HCT116 (cell line): ENCODE results near the gene MYH14. TPM values are rescaled to one million over a fixed set of nuclear protein-coding genes. Genes with fewer than 3 reads are reported as not detected.

ENCODE experiments used
- ATAC-seq: fragments of 200-7000 bp; cut with Tn5 transposase; 2 replicates; pipeline ENCODE4 v1.9.1; 2020; ENCODE audit warnings: mild to moderate bottlenecking, moderate library complexity
- Bru-seq: library from RNA; stranded (reverse); fragments of 400-500 nt; gene quantifications from one replicate; lab custom pipeline; 2021; lab: Mats Ljungman, UMichigan
- BruChase-seq, 2 experiments: library from RNA; stranded (reverse); fragments of 400-500 nt; gene quantifications; one replicate each; lab custom pipeline; 2021; lab: Mats Ljungman, UMichigan
- BruUV-seq: library from RNA; stranded (reverse); fragments of 400-500 nt; replicated peaks from 2 replicates; lab custom pipeline; 2021; lab: Mats Ljungman, UMichigan
- CTCF ChIA-PET: fragments of 300-600 bp; sonication (Branson Sonifier 250); formaldehyde crosslinking; loops from one replicate; lab custom pipeline; 2021; ENCODE audit warnings: antibody characterized with exemption; lab: Charles Lee
- POLR2A ChIA-PET: fragments of 300-600, 350-600 bp; sonication (Branson Sonifier 250); formaldehyde crosslinking; loops from one replicate; lab custom pipeline; 2021; ENCODE audit warnings: antibody characterized with exemption; lab: Charles Lee
- RAD21 ChIA-PET, 2 experiments: fragments of 300-600 bp; sonication (Branson Sonifier 250); formaldehyde crosslinking; loops; one replicate each; lab custom pipeline; 2023; ENCODE audit warnings: low total read pairs in 2 of 2; ENCODE audit not compliant: uncharacterized antibody in 2 of 2, unreplicated experiment in 2 of 2, low non-redundant PET in 1 of 2; lab: Charles Lee
- DNase-seq: peaks from one replicate; pipeline ENCODE4 v3.0.0-alpha.2; 2010; ENCODE audit warnings: low read depth, low spot score
- H2AFZ ChIP-seq: fragments of 200-600 bp; shearing (Covaris generic), sonication (generic); 2 replicates; pipeline ENCODE4 v1.6.1; 2017; ENCODE audit warnings: low read depth, mixed run types, mixed read lengths, antibody characterized with exemption, low read length; ENCODE audit not compliant: poor library complexity, severe bottlenecking
- H3K27ac ChIP-seq: 2 replicates; pipeline ENCODE4 v1.5.1; 2012; ENCODE audit warnings: low read depth, low read length
- H3K27me3 ChIP-seq: fragments of 200-600 bp; sonication (generic); 2 replicates; pipeline ENCODE4 v1.6.1; 2016; ENCODE audit warnings: mixed run types, low read length, mixed read lengths; ENCODE audit not compliant: insufficient read depth
- H3K36me3 ChIP-seq, 2 experiments: fragments of 200-500 bp in 1 of 2; fragments of 200-600 bp in 1 of 2; sonication (Bioruptor generic) in 1 of 2; sonication (generic) in 1 of 2; 2 replicates each; pipeline versions ENCODE4 v1.5.1 to v1.6.1; 2014 to 2016; ENCODE audit warnings: low read length in 2 of 2, inconsistent platforms in 1 of 2, mixed read lengths in 1 of 2, mixed run types in 1 of 2; ENCODE audit not compliant: insufficient read depth in 2 of 2, control insufficient read depth in 1 of 2
- H3K4me1 ChIP-seq, 2 experiments: fragments of 200-600 bp in 1 of 2; sonication (generic) in 1 of 2; 2 replicates each; pipeline versions ENCODE4 v1.5.1 to v1.6.1; 2012 to 2017; ENCODE audit warnings: low read length in 2 of 2, inconsistent platforms in 1 of 2, mild to moderate bottlenecking in 1 of 2, mixed read lengths in 1 of 2, mixed run types in 1 of 2, moderate library complexity in 1 of 2; ENCODE audit not compliant: insufficient read depth in 2 of 2, control insufficient read depth in 1 of 2
- H3K4me2 ChIP-seq: fragments of 200-600 bp; sonication (generic); 2 replicates; pipeline ENCODE4 v1.6.1; 2017; ENCODE audit warnings: mixed run types, low read length, mixed read lengths
- H3K4me3 ChIP-seq, 2 experiments: fragments of 200-600 bp in 1 of 2; sonication (generic) in 1 of 2; replicated peaks in 1 of 2; 2 replicates each; pipeline ENCODE4 v1.5.1; 2011 to 2016; ENCODE audit warnings: low read length in 2 of 2, control low read depth in 1 of 2, low read depth in 1 of 2, mild to moderate bottlenecking in 1 of 2, mixed read lengths in 1 of 2, mixed run types in 1 of 2
- H3K79me2 ChIP-seq: fragments of 200-600 bp; sonication (generic); 2 replicates; pipeline ENCODE4 v1.6.1; 2017; ENCODE audit warnings: mild to moderate bottlenecking, mixed run types, low read length, moderate library complexity, mixed read lengths; ENCODE audit not compliant: insufficient read depth
- H3K9ac ChIP-seq: fragments of 200-600 bp; sonication (generic); 2 replicates; pipeline ENCODE4 v1.6.1; 2016; ENCODE audit warnings: low read length, mixed read lengths
- H3K9me2 ChIP-seq: fragments of 200-600 bp; sonication (generic), shearing (Covaris generic); 2 replicates; pipeline ENCODE4 v1.6.1; 2017; ENCODE audit warnings: mixed run types, mild to moderate bottlenecking, moderate library complexity; ENCODE audit not compliant: insufficient read depth
- H3K9me3 ChIP-seq, 2 experiments: fragments of 200-500 bp in 1 of 2; fragments of 200-600 bp in 1 of 2; sonication (Bioruptor generic) in 1 of 2; sonication (generic) in 1 of 2; 2 replicates each; pipeline ENCODE4 v1.6.1; 2014 to 2017; ENCODE audit warnings: low read length in 2 of 2, mixed read lengths in 2 of 2, inconsistent platforms in 1 of 2, low read depth in 1 of 2, mild to moderate bottlenecking in 1 of 2, mixed run types in 1 of 2, moderate library complexity in 1 of 2; ENCODE audit not compliant: control insufficient read depth in 1 of 2, insufficient read depth in 1 of 2
- H4K20me1 ChIP-seq: fragments of 200-600 bp; sonication (generic), shearing (Covaris generic); 2 replicates; pipeline ENCODE4 v1.6.1; 2017; ENCODE audit warnings: mixed run types, mild to moderate bottlenecking, moderate library complexity; ENCODE audit not compliant: insufficient read depth
- CBX3 ChIP-seq: IDR thresholded peaks from 2 replicates; pipeline ENCODE4 v1.6.1; 2012; ENCODE audit warnings: low read depth
- EGR1 ChIP-seq: IDR thresholded peaks from 2 replicates; pipeline ENCODE4 v1.6.1; 2012; ENCODE audit warnings: low read depth
- EZH2 ChIP-seq: fragments of 200-600 bp; sonication (generic); IDR thresholded peaks from 2 replicates; pipeline ENCODE4 v1.6.1; 2017; ENCODE audit warnings: antibody characterized with exemption, mixed run types
- JUND ChIP-seq: IDR thresholded peaks from 2 replicates; pipeline ENCODE4 v1.6.1; 2012
- POLR2A ChIP-seq: IDR thresholded peaks from 2 replicates; pipeline ENCODE4 v1.7.0; 2011; ENCODE audit warnings: borderline replicate concordance; ENCODE audit not compliant: insufficient read depth, insufficient read length; ENCODE audit errors: extremely low read depth
- POLR2AphosphoS5 ChIP-seq: IDR thresholded peaks from 2 replicates; pipeline ENCODE4 v1.6.1; 2011; ENCODE audit warnings: mild to moderate bottlenecking, low read depth, low read length, moderate library complexity
- RAD21 ChIP-seq: IDR thresholded peaks from 2 replicates; pipeline ENCODE4 v1.6.1; 2012; ENCODE audit warnings: low read depth, mild to moderate bottlenecking
- SP1 ChIP-seq: IDR thresholded peaks from 2 replicates; pipeline ENCODE4 v1.6.1; 2012; ENCODE audit warnings: low read depth
- SRF ChIP-seq: IDR thresholded peaks from 2 replicates; pipeline ENCODE4 v1.6.1; 2012; ENCODE audit warnings: low read depth
- TCF7L2 ChIP-seq: IDR thresholded peaks from 2 replicates; pipeline ENCODE4 v1.7.0; 2011; ENCODE audit warnings: borderline replicate concordance, inconsistent platforms; ENCODE audit not compliant: insufficient read depth, insufficient read length; ENCODE audit errors: extremely low read depth
- ZFX ChIP-seq: fragments of 450-650 bp; IDR thresholded peaks from 2 replicates; pipeline ENCODE4 v1.6.1; 2017
- ZNF274 ChIP-seq: fragments of 200-500 bp; sonication (Bioruptor generic); IDR thresholded peaks from 2 replicates; pipeline ENCODE4 v1.6.1; 2014; ENCODE audit warnings: mild to moderate bottlenecking, low read depth, low read length, inconsistent platforms
- intact Hi-C: fragments of 100-400 bp; cut with micrococcal nuclease; formaldehyde crosslinking; loops from 2 replicates; pipeline ENCODE4 v1.10.0; 2022
- long read RNA-seq: library from polyadenylated mRNA; unstranded; transcript quantifications from one replicate; pipeline ENCODE4 v2.0.0, GENCODE V29; 2021; ENCODE audit not compliant: unreplicated experiment
- polyA plus RNA-seq: library from polyadenylated mRNA; unstranded; fragments of >200 nt; gene quantifications from 2 replicates; pipeline ENCODE4 v1.2.1, GENCODE V29; 2012; ENCODE audit warnings: missing spikeins
- total RNA-seq: library from RNA; stranded (reverse); gene quantifications from one replicate; pipeline ENCODE4 v1.2.1, GENCODE V29; 2021; ENCODE audit not compliant: unreplicated experiment
- TF ChIP-seq, protein P1 (sequence below): IDR thresholded peaks from 2 replicates; pipeline ENCODE4 v1.6.1; 2012
- TF ChIP-seq, protein P2 (sequence below): IDR thresholded peaks from 2 replicates; pipeline ENCODE4 v1.6.1; 2012
- TF ChIP-seq, protein P3 (sequence below): IDR thresholded peaks from 2 replicates; pipeline ENCODE4 v1.6.1; 2012; ENCODE audit warnings: low read depth

The MYH14 gene
- total RNA-seq (60.1 TPM), Bru-seq, nascent RNA (percentile 51 among the genes with signal in this experiment), BruChase-seq, experiment 1, labeled RNA remaining after a 6-hour chase (percentile 60 among the genes with signal in this experiment), BruChase-seq, experiment 2, labeled RNA remaining after a 2-hour chase (percentile 51 among the genes with signal in this experiment)
- 56.7 and 59.5 TPM in 2 replicates for polyA plus RNA-seq
- long read RNA-seq, full-length matches to known transcripts, result 7 of 48 reads
- long read RNA-seq, partial matches to known transcripts, result 28 of 48 reads
- long read RNA-seq, other reads (novel, unspliced or antisense), result 13 of 48 reads

DNA sequence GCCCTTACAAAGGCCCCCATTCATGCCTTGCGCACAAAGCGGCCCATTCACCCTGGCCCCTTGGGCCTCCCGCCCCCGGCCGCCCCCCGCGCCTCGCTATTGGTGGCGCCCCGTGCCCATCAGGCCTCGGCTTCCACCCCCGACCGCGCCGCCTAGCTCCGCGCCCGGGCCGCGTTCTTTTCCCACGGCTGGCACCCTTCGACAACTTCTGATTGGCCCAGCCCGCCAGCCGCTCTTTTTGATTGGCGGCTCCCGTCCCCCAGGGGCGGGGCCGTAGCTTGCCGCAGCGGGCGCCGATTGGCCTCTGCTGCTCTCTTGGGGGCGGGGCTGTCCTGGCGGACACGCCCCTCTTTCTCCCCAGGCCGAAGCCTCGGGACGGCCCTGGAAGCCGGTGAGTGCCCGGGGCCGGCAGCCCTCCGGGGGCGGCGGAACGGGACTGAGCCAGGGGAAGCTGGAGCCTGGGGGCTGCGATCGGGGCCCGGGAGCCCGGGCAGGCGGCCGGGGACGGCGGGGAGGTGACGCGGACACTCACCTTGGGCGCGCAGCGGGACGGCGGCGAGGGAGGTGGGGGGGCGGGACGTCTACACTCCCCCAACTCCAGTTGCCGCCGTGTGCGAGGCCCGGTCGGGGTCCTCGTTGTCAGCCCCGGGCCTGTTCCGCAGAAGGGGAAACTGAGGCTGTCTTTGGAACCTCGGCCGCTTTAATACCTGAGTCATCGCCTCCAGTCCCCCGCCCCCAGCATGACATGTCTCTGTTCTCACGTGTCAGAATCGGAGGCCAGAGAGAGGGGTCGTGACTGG, at the start of gene MYH14:
MYH14 (plus strand) TSS at position 342 of the 800 bp plus-strand sequence. CDS start 6,744 bp downstream, outside the sequence.
- TF ChIP-seq SP1 (peak; percentile 97), EGR1 (peak; percentile 64; the same call in 1 of the 2 replicates), SRF (no peak), ZFX (peak; percentile 53), POLR2AphosphoS5 (peak; percentile 61; the same call in 1 of the 2 replicates)
- TF ChIP-seq, protein P1, sequence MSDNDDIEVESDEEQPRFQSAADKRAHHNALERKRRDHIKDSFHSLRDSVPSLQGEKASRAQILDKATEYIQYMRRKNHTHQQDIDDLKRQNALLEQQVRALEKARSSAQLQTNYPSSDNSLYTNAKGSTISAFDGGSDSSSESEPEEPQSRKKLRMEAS, result 0 out of 2 replicates have a peak, but pooled peaks have one; percentile 23
- intact Hi-C loops, result no loop called here
- Histone ChIP-seq H3K27ac (peak within 1 kb of the TSS; percentile 40; the same call in 1 of the 2 replicates), H2AFZ (peak within 1 kb of the TSS; percentile 57), H3K4me1 (peaks cover 25 to 30% of the 10 kb centered on the region in 2 experiments), H3K27me3 (no peaks in the 10 kb centered on the region), H3K9ac (peak within 1 kb of the TSS; percentile 82), H3K4me2 (peak within 1 kb of the TSS; percentile 92), H3K79me2 (0 out of 2 replicates have a peak, but pooled peaks cover 8% of the 10 kb centered on the region), H3K36me3 (no peaks in the 10 kb centered on the region), H3K9me2 (no peaks in the 10 kb centered on the region), H3K9me3 (no peaks in the 10 kb centered on the region), H4K20me1 (no peaks in the 10 kb centered on the region), H3K4me3 (peak within 1 kb of the TSS; percentile 55 to 73)
- DNase-seq, result peak; percentile 86
- BruUV-seq, result no TSS peak
- ChIA-PET CTCF (no interaction called here), POLR2A (interaction anchor here (0.6 to 0.7 kb wide), 2 partner anchors 9 to 30 kb away, joined by 3 read pairs; no protein-coding TSS in a partner anchor), RAD21 (no interaction called here)
- ATAC-seq, result peak; percentile 87

GRCh38 chr19:50154529-50154928, 48.9 kb upstream of the MYH14 start:
- ChIA-PET CTCF (no interaction called here), POLR2A (no interaction called here), RAD21 (no interaction called here)
- Histone ChIP-seq H3K4me1 (no peaks in the 10 kb centered on the region), H3K9me2 (no peaks in the 10 kb centered on the region), H3K27ac (no peak overlapping the region), H3K27me3 (no peaks in the 10 kb centered on the region), H3K4me3 (no peak overlapping the region), H4K20me1 (no peaks in the 10 kb centered on the region), H3K79me2 (no peaks in the 10 kb centered on the region), H3K9ac (no peak overlapping the region), H3K9me3 (peaks cover 0 to 3% of the 10 kb centered on the region in 2 experiments; a peak in 2 of 4 replicates), H2AFZ (no peak overlapping the region), H3K4me2 (no peak overlapping the region), H3K36me3 (no peaks in the 10 kb centered on the region)
- DNase-seq, result no peak
- no peak for TF ChIP-seq TCF7L2
- TF ChIP-seq, protein P2, sequence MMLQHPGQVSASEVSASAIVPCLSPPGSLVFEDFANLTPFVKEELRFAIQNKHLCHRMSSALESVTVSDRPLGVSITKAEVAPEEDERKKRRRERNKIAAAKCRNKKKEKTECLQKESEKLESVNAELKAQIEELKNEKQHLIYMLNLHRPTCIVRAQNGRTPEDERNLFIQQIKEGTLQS, result no peak
- no peak for TF ChIP-seq RAD21
- no peak for TF ChIP-seq POLR2A
- TF ChIP-seq ZNF274, result no peak
- no peak for TF ChIP-seq CBX3
- TF ChIP-seq, protein P3, sequence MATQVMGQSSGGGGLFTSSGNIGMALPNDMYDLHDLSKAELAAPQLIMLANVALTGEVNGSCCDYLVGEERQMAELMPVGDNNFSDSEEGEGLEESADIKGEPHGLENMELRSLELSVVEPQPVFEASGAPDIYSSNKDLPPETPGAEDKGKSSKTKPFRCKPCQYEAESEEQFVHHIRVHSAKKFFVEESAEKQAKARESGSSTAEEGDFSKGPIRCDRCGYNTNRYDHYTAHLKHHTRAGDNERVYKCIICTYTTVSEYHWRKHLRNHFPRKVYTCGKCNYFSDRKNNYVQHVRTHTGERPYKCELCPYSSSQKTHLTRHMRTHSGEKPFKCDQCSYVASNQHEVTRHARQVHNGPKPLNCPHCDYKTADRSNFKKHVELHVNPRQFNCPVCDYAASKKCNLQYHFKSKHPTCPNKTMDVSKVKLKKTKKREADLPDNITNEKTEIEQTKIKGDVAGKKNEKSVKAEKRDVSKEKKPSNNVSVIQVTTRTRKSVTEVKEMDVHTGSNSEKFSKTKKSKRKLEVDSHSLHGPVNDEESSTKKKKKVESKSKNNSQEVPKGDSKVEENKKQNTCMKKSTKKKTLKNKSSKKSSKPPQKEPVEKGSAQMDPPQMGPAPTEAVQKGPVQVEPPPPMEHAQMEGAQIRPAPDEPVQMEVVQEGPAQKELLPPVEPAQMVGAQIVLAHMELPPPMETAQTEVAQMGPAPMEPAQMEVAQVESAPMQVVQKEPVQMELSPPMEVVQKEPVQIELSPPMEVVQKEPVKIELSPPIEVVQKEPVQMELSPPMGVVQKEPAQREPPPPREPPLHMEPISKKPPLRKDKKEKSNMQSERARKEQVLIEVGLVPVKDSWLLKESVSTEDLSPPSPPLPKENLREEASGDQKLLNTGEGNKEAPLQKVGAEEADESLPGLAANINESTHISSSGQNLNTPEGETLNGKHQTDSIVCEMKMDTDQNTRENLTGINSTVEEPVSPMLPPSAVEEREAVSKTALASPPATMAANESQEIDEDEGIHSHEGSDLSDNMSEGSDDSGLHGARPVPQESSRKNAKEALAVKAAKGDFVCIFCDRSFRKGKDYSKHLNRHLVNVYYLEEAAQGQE, result no peak
- TF ChIP-seq SP1, result no peak
- no peak for TF ChIP-seq ZFX
- TF ChIP-seq JUND, result no peak
- no peak for TF ChIP-seq EZH2
- BruUV-seq, result no TSS peak
- ATAC-seq, result no peak
- intact Hi-C loops, result no loop called here
